ENCODE results near the gene TLE3. TPM values are rescaled to one million over a fixed set of nuclear protein-coding genes. Genes with fewer than 3 reads are reported as not detected.

Gene TLE3
- total and polyA plus RNA-seq, 2 of the 13 experiments (the other 11 are each of a cell fraction or from before 2014, with no cell fraction given): 11.9 to 13.8 TPM

- ChIA-PET CTCF (ENCODE audit: low intra/inter-chr PET ratio, low total read pairs) (no interaction called here), POLR2A (no interaction called here)
- WGBS (ENCODE audit: low lambda C conversion rate): 47% methylated on average over 7 of the region's 7 CpGs
- Histone ChIP-seq H3K27me3 (ENCODE audit: control insufficient read depth in 1 of 2, insufficient read depth in 2 of 2, low read length in 2 of 2) (peaks cover 15 to 84% of the 10 kb centered on the region in 2 experiments), H3K9me3 (ENCODE audit: low read length) (no peaks in the 10 kb centered on the region), H4K20me1 (ENCODE audit: insufficient read depth, low read length) (peaks cover 20% of the 10 kb centered on the region), H3K9ac (ENCODE audit: insufficient read depth, low read depth, low read length) (no peak overlapping the region), H3K79me2 (ENCODE audit: insufficient read depth, low read length) (no peaks in the 10 kb centered on the region), H3K36me3 (replicated peaks in 1 of 2; ENCODE audit: control insufficient read depth in 1 of 2, insufficient read depth in 2 of 2, low read length in 2 of 2) (no peaks in the 10 kb centered on the region), H3K4me3 (replicated peaks in 1 of 3; ENCODE audit: insufficient read depth in 1 of 3, low read depth in 2 of 3, low read length in 3 of 3) (no peak overlapping the region), H3K4me1 (ENCODE audit: insufficient read depth, low read length) (peaks cover 16% of the 10 kb centered on the region; the same call in 1 of the 2 replicates), H2AFZ (ENCODE audit: low read length) (no peak overlapping the region), H3K4me2 (ENCODE audit: low read depth, low read length) (no peak overlapping the region), H3K27ac (ENCODE audit: extremely low read length, insufficient read depth, low read length) (no peak overlapping the region)
- in situ Hi-C loops (cut with HindIII; ENCODE audit: extremely low pct_ligation_motif_present, low pct_unique_long_range_greater_than_20kb): loop anchor here (25.0 kb wide), 1 partner anchor 547 kb away; no protein-coding TSS in a partner anchor
- DNase-seq (ENCODE audit: low spot score) (no peak), ATAC-seq (no peak), FAIRE-seq (no peak)
- BruUV-seq (replicated peaks): no TSS peak
- intact Hi-C loops (cut with micrococcal nuclease; ENCODE audit: unreplicated experiment): no loop called here
- no peak for TF ChIP-seq ZNF552 (CRISPR knock-in tag; IDR thresholded peaks at IDR 0.05; ENCODE audit: borderline replicate concordance)
Observed at GRCh38 chr15:70133781-70134421, 36.2 kb upstream of the TLE3 start.

- Histone ChIP-seq H3K27me3 (ENCODE audit: control insufficient read depth in 1 of 2, insufficient read depth in 2 of 2, low read length in 2 of 2) (peaks cover 13 to 83% of the 10 kb centered on the region in 2 experiments), H3K9ac (ENCODE audit: insufficient read depth, low read depth, low read length) (no peak overlapping the region), H3K4me1 (ENCODE audit: insufficient read depth, low read length) (peaks cover 22% of the 10 kb centered on the region), H3K36me3 (replicated peaks in 1 of 2; ENCODE audit: control insufficient read depth in 1 of 2, insufficient read depth in 2 of 2, low read length in 2 of 2) (no peaks in the 10 kb centered on the region), H3K9me3 (ENCODE audit: low read length) (no peaks in the 10 kb centered on the region), H3K4me2 (ENCODE audit: low read depth, low read length) (no peak overlapping the region), H3K27ac (ENCODE audit: extremely low read length, insufficient read depth, low read length) (no peak overlapping the region), H3K79me2 (ENCODE audit: insufficient read depth, low read length) (no peaks in the 10 kb centered on the region), H4K20me1 (ENCODE audit: insufficient read depth, low read length) (peaks cover 16% of the 10 kb centered on the region), H3K4me3 (replicated peaks in 1 of 3; ENCODE audit: insufficient read depth in 1 of 3, low read depth in 2 of 3, low read length in 3 of 3) (no peak overlapping the region), H2AFZ (ENCODE audit: low read length) (no peak overlapping the region)
- WGBS (ENCODE audit: low lambda C conversion rate): 45% methylated on average over 5 of the region's 6 CpGs
- intact Hi-C loops (cut with micrococcal nuclease; ENCODE audit: unreplicated experiment) (no loop called here), in situ Hi-C loops (cut with HindIII; ENCODE audit: extremely low pct_ligation_motif_present, low pct_unique_long_range_greater_than_20kb) (loop anchor here (25.0 kb wide), 1 partner anchor 546 kb away; no protein-coding TSS in a partner anchor)
- no peak for FAIRE-seq
- ATAC-seq: peak; percentile 38; the same call in 1 of the 3 replicates
- no peak for DNase-seq (ENCODE audit: low spot score)
- ChIA-PET CTCF (ENCODE audit: low intra/inter-chr PET ratio, low total read pairs) (no interaction called here), POLR2A (no interaction called here)
- BruUV-seq (replicated peaks): no TSS peak
- TF ChIP-seq THAP11 (CRISPR knock-in tag; IDR thresholded peaks at IDR 0.05) (no peak), HOXA5 (CRISPR knock-in tag; IDR thresholded peaks at IDR 0.05) (no peak), CHCHD3 (CRISPR knock-in tag; IDR thresholded peaks at IDR 0.05) (no peak), SCMH1 (CRISPR knock-in tag; IDR thresholded peaks at IDR 0.05; ENCODE audit: borderline replicate concordance) (no peak), ZNF264 (CRISPR knock-in tag; IDR thresholded peaks at IDR 0.05) (no peak), TRIM24 (CRISPR knock-in tag; IDR thresholded peaks at IDR 0.05) (no peak), MAFF (IDR thresholded peaks at IDR 0.05; ENCODE audit: low read depth, low read length) (no peak), PRMT3 (CRISPR knock-in tag; IDR thresholded peaks at IDR 0.05; ENCODE audit: borderline replicate concordance, low read depth) (no peak), POGK (CRISPR knock-in tag; conservative IDR thresholded peaks at IDR 0.05) (no peak), ZSCAN22 (CRISPR knock-in tag; IDR thresholded peaks at IDR 0.05) (no peak), MED1 (CRISPR knock-in tag; IDR thresholded peaks at IDR 0.05) (no peak), ZNF766 (CRISPR knock-in tag; IDR thresholded peaks at IDR 0.05; ENCODE audit: borderline replicate concordance) (no peak)
Observed at GRCh38 chr15:70133296-70133695, 35.6 kb upstream of the TLE3 start.
